ENCODE results near the gene HAGH.

HAGH gene

DNA sequence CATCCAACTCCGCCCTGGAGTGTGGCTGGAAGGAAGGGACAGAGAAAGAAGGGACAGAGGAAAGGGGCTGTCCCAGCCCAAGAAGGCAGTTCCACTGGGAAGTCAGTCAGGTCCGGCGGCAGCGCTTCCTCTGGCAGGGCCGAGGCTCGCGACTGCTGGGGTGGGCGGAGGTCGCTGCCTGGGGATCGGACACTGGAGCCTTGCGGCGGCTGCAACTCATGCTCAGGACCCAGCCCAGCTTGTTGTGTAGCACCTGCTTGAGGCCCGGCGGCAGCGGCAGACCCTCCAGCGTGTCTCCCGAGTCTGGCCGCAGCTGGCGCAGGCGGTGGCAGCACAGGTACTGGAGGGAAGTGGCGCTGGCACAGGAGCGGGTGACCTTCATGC, 49.6 kb downstream of the HAGH start:
- peak overlapping the region; percentile 92 for H3K27ac ChIP-seq
- DNase-seq (ENCODE audit: low spot score): no peak
- ChIA-PET POLR2A (ENCODE audit: low non-redundant PET) (interaction anchor here (0.5 kb wide), 1 partner anchor 39 kb away, joined by 5 read pairs; no protein-coding TSS in a partner anchor), CTCF (no interaction called here)
- TF ChIP-seq, protein P1, sequence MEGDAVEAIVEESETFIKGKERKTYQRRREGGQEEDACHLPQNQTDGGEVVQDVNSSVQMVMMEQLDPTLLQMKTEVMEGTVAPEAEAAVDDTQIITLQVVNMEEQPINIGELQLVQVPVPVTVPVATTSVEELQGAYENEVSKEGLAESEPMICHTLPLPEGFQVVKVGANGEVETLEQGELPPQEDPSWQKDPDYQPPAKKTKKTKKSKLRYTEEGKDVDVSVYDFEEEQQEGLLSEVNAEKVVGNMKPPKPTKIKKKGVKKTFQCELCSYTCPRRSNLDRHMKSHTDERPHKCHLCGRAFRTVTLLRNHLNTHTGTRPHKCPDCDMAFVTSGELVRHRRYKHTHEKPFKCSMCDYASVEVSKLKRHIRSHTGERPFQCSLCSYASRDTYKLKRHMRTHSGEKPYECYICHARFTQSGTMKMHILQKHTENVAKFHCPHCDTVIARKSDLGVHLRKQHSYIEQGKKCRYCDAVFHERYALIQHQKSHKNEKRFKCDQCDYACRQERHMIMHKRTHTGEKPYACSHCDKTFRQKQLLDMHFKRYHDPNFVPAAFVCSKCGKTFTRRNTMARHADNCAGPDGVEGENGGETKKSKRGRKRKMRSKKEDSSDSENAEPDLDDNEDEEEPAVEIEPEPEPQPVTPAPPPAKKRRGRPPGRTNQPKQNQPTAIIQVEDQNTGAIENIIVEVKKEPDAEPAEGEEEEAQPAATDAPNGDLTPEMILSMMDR (conservative IDR thresholded peaks at IDR 0.05; ENCODE audit: low read depth): no peak

DNA sequence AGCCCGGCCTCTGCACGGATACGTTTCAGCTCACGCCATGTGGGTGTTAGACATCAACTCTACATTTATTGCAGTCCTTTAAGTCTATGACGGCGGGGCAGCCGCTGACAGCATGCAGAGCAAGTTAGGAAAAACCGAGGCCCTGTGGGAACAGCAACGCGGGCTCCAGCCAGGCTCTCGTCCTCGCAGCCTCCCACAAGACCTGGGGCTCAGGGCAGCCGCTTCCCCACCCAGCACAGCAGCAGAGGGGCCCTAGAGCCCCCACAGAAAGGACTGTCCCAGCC, 50.0 kb downstream of the HAGH start:
- POLR2A ChIA-PET (ENCODE audit: low non-redundant PET): interaction anchor here (0.5 kb wide), 1 partner anchor 39 kb away, joined by 5 read pairs; no protein-coding TSS in a partner anchor
- no peak for DNase-seq (ENCODE audit: low spot score)
- peak overlapping the region; percentile 92 for H3K27ac ChIP-seq
- CTCF ChIA-PET: no interaction called here
- TF ChIP-seq, protein P1 (conservative IDR thresholded peaks at IDR 0.05; ENCODE audit: low read depth): no peak

DNA sequence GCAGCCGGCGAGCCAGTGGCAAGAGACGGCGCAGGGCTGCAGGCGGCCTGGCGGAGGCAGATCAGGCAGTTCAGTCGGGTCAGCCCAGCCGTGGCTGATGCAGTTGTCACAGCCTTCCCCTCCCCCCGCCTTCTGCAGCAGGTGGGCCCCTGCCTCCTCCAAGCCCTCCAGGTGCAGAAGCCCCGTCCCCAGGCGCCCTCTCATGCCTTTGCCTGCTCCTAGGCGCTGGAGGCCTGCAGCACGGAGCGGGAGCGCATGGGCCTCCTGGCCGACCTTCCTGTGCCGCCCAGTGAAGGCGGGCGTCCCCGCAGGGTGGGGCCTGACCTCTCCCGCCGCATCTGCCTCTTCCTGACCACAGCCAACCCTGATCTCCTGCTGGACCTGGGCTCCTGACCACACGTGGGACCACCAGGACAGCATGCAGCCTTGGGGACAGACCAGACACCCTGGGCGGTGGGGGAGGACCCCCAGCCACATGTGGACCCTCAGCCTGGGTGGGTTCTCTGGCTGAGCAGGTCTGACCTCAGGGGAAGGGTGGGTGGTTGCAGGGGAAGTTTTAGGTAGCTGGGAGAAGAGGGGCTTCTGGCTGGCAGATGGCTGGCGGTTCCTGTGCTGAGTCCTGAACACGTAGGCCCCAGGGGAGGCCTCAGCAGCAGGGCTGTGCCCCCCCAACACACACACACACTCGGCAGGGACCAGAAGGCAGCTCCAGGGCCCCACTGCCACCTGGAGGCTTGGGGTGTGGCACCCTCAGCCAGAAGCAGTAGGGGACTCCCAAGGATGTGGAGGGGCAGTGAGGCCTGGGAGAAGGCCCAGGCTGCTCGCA, 50.6 kb downstream of the HAGH start:
- TF ChIP-seq, protein P1 (conservative IDR thresholded peaks at IDR 0.05; ENCODE audit: low read depth): no peak
- H3K27ac ChIP-seq: peak overlapping the region; percentile 92
- POLR2A ChIA-PET (ENCODE audit: low non-redundant PET): interaction anchor here (0.5 kb wide), 1 partner anchor 39 kb away, joined by 5 read pairs; no protein-coding TSS in a partner anchor
- DNase-seq (ENCODE audit: low spot score): no peak
- CTCF ChIA-PET: no interaction called here

DNA sequence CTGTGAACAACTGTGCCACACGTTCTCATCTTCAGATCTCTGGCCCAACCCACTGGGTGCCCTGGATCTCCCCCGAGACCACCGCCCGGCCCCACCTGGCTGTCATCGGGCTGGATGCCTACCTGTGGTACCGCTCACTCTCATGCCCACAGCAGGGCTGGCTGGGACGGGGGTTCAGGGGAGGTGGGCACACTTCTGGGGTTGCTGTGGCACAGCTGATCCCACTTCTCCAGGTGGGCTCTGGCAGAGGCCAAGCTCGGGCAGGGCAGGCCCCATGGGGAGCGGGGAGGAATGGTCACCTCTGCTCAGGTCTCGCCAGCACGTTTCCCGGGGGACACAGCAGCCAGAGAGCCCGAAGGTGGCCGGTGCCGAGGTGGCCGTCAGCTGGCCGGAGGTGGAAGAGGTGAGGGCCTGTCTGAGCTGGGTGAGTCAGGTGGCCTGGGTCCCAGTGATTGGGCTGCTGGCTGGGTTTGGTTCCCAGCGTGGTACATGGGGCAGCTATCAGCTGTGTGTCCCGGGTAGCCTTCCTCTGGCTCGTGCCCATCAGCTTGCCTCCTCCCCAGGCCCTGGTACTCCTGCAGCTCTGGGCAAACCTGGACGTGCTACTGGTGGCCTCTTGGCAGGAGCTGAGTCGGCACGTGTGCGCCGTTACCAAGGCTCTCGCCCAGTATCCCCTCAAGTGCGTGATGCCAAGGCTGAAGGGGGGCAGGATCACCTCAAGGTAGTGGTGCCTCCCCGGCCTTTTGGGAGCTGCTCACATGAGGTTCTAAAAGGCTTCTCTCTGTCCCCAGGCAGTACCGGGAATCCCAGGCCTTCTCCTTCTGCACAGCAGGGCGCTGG, 51.4 kb downstream of the HAGH start:
- TF ChIP-seq, protein P1 (conservative IDR thresholded peaks at IDR 0.05; ENCODE audit: low read depth): no peak
- no peak for DNase-seq (ENCODE audit: low spot score)
- POLR2A ChIA-PET (ENCODE audit: low non-redundant PET): no interaction called here
- H3K27ac ChIP-seq: peak overlapping the region; percentile 92
- CTCF ChIA-PET: no interaction called here

DNA sequence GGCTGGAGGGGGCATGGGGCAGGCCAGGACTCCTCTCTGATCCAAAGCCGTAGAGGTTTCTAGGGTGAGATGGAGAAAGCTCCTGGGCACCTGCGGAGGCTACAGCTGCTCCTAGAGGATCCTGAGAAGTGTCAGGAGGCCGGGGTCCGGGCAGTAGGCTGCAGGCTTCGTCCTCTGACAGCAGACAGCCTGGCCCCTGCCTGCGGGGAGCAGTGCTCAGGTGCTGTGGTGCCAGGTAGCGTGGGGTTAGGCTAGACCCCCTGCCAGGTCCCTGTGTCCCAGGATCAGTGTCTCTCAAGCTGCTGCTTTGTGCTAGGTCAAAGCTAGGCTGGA, 52.2 kb downstream of the HAGH start:
- ChIA-PET CTCF (interaction anchor here (0.7 kb wide), 1 partner anchor 23 kb away, joined by 3 read pairs; no protein-coding TSS in a partner anchor), POLR2A (ENCODE audit: low non-redundant PET) (interaction anchor here (0.9 kb wide), 1 partner anchor 8 kb away, joined by 5 read pairs; the partner anchor contains the start of genes NUBP2 and SPSB3)
- no peak for DNase-seq (ENCODE audit: low spot score)
- H3K27ac ChIP-seq: peak overlapping the region; percentile 92
- TF ChIP-seq, protein P1 (conservative IDR thresholded peaks at IDR 0.05; ENCODE audit: low read depth): no peak

DNA sequence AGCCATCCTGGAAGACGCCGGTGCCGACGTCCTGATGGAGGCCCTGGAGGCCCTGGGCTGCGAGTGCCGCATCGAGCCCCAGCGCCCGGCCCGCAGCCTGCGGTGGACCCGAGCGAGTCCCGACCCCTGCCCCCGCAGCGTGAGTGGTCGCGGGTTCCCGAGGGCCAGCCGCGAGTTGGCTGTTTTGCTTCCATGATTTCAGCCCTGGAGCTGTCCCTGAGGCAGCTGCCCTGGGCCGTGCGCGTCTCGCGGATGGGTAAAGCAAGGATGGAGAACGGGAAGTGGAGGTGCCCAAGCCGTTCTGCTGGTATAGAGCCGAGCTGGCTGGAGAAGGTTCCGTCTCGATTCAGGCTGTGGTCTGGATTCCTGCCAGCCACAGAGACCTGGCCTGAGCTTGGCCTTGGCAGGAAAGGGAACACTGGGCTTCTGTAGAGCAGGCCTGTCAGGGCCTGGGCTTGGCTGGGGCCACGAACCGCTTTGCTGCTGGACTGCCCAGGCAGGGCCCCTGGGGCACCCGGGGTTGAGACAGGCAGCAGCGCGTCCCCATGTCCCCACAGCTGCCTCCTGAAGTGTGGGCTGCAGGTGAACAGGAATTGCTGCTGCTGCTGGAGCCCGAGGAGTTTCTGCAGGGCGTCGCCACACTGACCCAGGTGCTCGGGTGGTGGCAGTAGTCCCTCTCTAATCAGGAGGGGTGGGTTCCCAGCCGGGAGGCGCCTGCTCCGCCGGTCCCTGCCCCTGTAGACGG, 52.8 kb downstream of the HAGH start:
- CTCF ChIA-PET: interaction anchor here (0.5 to 0.7 kb wide), 3 partner anchors 23 to 33 kb away, joined by 3 read pairs; no protein-coding TSS in a partner anchor
- H3K27ac ChIP-seq: peak overlapping the region; percentile 92
- DNase-seq (ENCODE audit: low spot score): peak; percentile 40
- POLR2A ChIA-PET (ENCODE audit: low non-redundant PET): interaction anchor here (0.8 to 0.9 kb wide), 2 partner anchors 9 to 48 kb away, joined by 3 to 5 read pairs; partner anchors contain the start of genes NUBP2 and SPSB3
- TF ChIP-seq, protein P1 (conservative IDR thresholded peaks at IDR 0.05; ENCODE audit: low read depth): peak; percentile 57
